HEK293 (cell line): Measurements from ENCODE around the gene THAP4.

Source experiments
- CTCF ChIA-PET: fragments of 350-600 bp; formaldehyde crosslinking; extraction: SDS; loops from one replicate; lab custom pipeline; 2021; ENCODE audit warnings: antibody characterized with exemption; lab: Yijun Ruan, JAX
- POLR2A ChIA-PET: fragments of 300-600 bp; formaldehyde crosslinking; extraction: SDS; loops from one replicate; lab custom pipeline; 2020; ENCODE audit warnings: antibody characterized with exemption, inconsistent platforms; lab: Yijun Ruan, JAX
- H3K27ac ChIP-seq: fragments of 200-500 bp; sonication (Bioruptor generic); 2 replicates; pipeline ENCODE4 v1.5.1; 2014; ENCODE audit warnings: low read depth, low read length, control low read depth, inconsistent platforms; ENCODE audit errors: extremely low read depth
- H3K36me3 ChIP-seq, 2 experiments: fragments of 200-500 bp in 1 of 2; sonication (Bioruptor generic) in 1 of 2; 1 replicate in 1 of 2; 2 replicates in 1 of 2; pipeline ENCODE4 v1.5.1; 2014 to 2017; ENCODE audit warnings: inconsistent platforms in 2 of 2, low read length in 2 of 2; ENCODE audit not compliant: control insufficient read depth in 2 of 2, insufficient read depth in 1 of 2
- H3K4me1 ChIP-seq: fragments of 200-500 bp; sonication (Bioruptor generic); 2 replicates; pipeline ENCODE4 v1.5.1; 2014; ENCODE audit warnings: mild to moderate bottlenecking, low read length, inconsistent platforms; ENCODE audit not compliant: control insufficient read depth, insufficient read depth
- H3K4me3 ChIP-seq: 2 replicates; pipeline ENCODE4 v1.5.1; 2011; ENCODE audit warnings: low read depth, mild to moderate bottlenecking, control low read depth, low read length, moderate library complexity
- H3K9me3 ChIP-seq: fragments of 200-500 bp; sonication (Bioruptor generic); 2 replicates; pipeline ENCODE4 v1.5.1; 2014; ENCODE audit warnings: low read depth, low read length, inconsistent platforms; ENCODE audit not compliant: control insufficient read depth, insufficient read depth
- KLF7 ChIP-seq: fragments of 450-650 bp; formaldehyde crosslinking; IDR thresholded peaks from 2 replicates; pipeline ENCODE4 v1.5.1; 2016; ENCODE audit warnings: missing biosample characterization, missing genetic modification characterization, borderline replicate concordance
- PBX3 ChIP-seq: sonication (generic); formaldehyde crosslinking; IDR thresholded peaks from 2 replicates; pipeline ENCODE4 v1.8.1; 2022; ENCODE audit warnings: mild to moderate bottlenecking, moderate library complexity, missing genetic modification reagents
- PRDM2 ChIP-seq: fragments of 450-650 bp; formaldehyde crosslinking; IDR thresholded peaks from 2 replicates; pipeline ENCODE4 v1.5.1; 2016; ENCODE audit warnings: missing biosample characterization, missing genetic modification characterization, borderline replicate concordance
- WT1 ChIP-seq: fragments of 450-650 bp; formaldehyde crosslinking; IDR thresholded peaks from 2 replicates; pipeline ENCODE4 v1.5.1; 2016; ENCODE audit warnings: missing biosample characterization, missing genetic modification characterization
- ZBTB48 ChIP-seq: fragments of 450-650 bp; formaldehyde crosslinking; IDR thresholded peaks from 2 replicates; pipeline ENCODE4 v1.5.1; 2016; ENCODE audit warnings: missing biosample characterization, missing genetic modification characterization
- ZEB2 ChIP-seq: fragments of 450-650 bp; formaldehyde crosslinking; IDR thresholded peaks from 2 replicates; pipeline ENCODE4 v1.5.1; 2016; ENCODE audit warnings: missing biosample characterization, missing genetic modification characterization
- ZFP41 ChIP-seq: fragments of 450-650 bp; formaldehyde crosslinking; IDR thresholded peaks from 2 replicates; pipeline ENCODE4 v1.5.1; 2016; ENCODE audit warnings: missing biosample characterization, missing genetic modification characterization, borderline replicate concordance
- ZNF132 ChIP-seq: fragments of 450-650 bp; formaldehyde crosslinking; IDR thresholded peaks from 2 replicates; pipeline ENCODE4 v1.5.1; 2017; ENCODE audit warnings: missing biosample characterization, missing genetic modification characterization, borderline replicate concordance
- ZNF138 ChIP-seq: fragments of 450-650 bp; formaldehyde crosslinking; IDR thresholded peaks from 2 replicates; pipeline ENCODE4 v1.5.1; 2016; ENCODE audit warnings: missing biosample characterization, missing genetic modification characterization, borderline replicate concordance
- ZNF175 ChIP-seq: fragments of 450-650 bp; formaldehyde crosslinking; IDR thresholded peaks from 2 replicates; pipeline ENCODE4 v1.5.1; 2016; ENCODE audit warnings: missing biosample characterization, missing genetic modification characterization
- ZNF311 ChIP-seq: fragments of 450-650 bp; formaldehyde crosslinking; IDR thresholded peaks from 2 replicates; pipeline ENCODE4 v1.5.1; 2017; ENCODE audit warnings: missing biosample characterization, missing genetic modification characterization, borderline replicate concordance
- ZNF433 ChIP-seq: fragments of 450-650 bp; formaldehyde crosslinking; IDR thresholded peaks from 2 replicates; pipeline ENCODE4 v1.5.1; 2016; ENCODE audit warnings: missing biosample characterization, missing genetic modification characterization, low read depth
- ZNF521 ChIP-seq: fragments of 450-650 bp; formaldehyde crosslinking; IDR thresholded peaks from 2 replicates; pipeline ENCODE4 v1.5.1; 2017; ENCODE audit warnings: missing biosample characterization, mild to moderate bottlenecking, missing genetic modification characterization
- ZNF600 ChIP-seq: fragments of 450-650 bp; formaldehyde crosslinking; IDR thresholded peaks from 2 replicates; pipeline ENCODE4 v1.5.1; 2016; ENCODE audit warnings: missing biosample characterization, missing genetic modification characterization
- ZNF768 ChIP-seq: fragments of 450-650 bp; formaldehyde crosslinking; IDR thresholded peaks from 2 replicates; pipeline ENCODE4 v1.5.1; 2018; ENCODE audit warnings: missing biosample characterization, mild to moderate bottlenecking, missing genetic modification characterization
- ZNF830 ChIP-seq: fragments of 450-650 bp; IDR thresholded peaks from 2 replicates; pipeline ENCODE4 v1.5.0; 2018; ENCODE audit warnings: missing biosample characterization, missing genetic modification characterization, low read depth, mild to moderate bottlenecking, moderate library complexity
- ZSCAN5A ChIP-seq: fragments of 450-650 bp; formaldehyde crosslinking; IDR thresholded peaks from 2 replicates; pipeline ENCODE4 v1.5.1; 2016; ENCODE audit warnings: missing biosample characterization, missing genetic modification characterization
- TF ChIP-seq, protein P1 (sequence below): fragments of 450-650 bp; formaldehyde crosslinking; IDR thresholded peaks from 2 replicates; pipeline ENCODE4 v1.5.1; 2016; ENCODE audit warnings: missing biosample characterization, missing genetic modification characterization
- TF ChIP-seq, protein P2 (sequence below): fragments of 450-650 bp; formaldehyde crosslinking; IDR thresholded peaks from 2 replicates; pipeline ENCODE4 v1.5.1; 2016; ENCODE audit warnings: missing biosample characterization, missing genetic modification characterization
- TF ChIP-seq, protein P3 (sequence below): fragments of 450-650 bp; formaldehyde crosslinking; IDR thresholded peaks from 2 replicates; pipeline ENCODE4 v1.5.1; 2016; ENCODE audit warnings: missing biosample characterization, missing genetic modification characterization

Gene THAP4

DNA sequence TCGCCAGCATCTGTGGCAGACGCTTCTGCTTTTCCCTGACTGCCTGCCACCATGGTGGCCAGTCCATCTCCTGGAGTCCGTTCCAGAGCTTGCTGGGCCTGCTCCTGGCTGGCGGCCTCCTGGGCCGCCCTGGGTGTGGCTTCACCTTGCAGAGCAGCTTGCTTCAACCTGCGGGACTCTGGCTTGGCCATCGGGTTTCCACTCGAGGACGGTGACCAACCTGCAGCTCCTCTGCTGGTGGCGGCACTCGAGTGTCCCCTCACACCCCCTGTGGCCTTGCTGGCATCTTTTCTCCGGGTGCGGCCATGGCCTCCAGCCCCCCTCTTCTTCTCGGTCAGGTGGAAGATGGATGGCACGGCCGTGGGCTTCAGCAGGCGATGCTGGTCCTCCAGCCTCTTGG lies 3.4 kb downstream of the THAP4 start:
- Histone ChIP-seq H3K4me3 (no peak overlapping the region), H3K36me3 (peaks cover 19 to 61% of the 10 kb centered on the region in 2 experiments; a peak in 2 of 3 replicates), H3K4me1 (no peaks in the 10 kb centered on the region; the same call in 1 of the 2 replicates), H3K27ac (no peak overlapping the region), H3K9me3 (no peaks in the 10 kb centered on the region)
- CTCF ChIA-PET, result interaction anchor here (0.7 to 0.8 kb wide), 2 partner anchors 9 to 25 kb away, joined by 4 read pairs; no protein-coding TSS in a partner anchor
- POLR2A ChIA-PET, result no interaction called here
- TF ChIP-seq WT1 (tag by site-specific recombination), result no peak
- TF ChIP-seq, protein P1, sequence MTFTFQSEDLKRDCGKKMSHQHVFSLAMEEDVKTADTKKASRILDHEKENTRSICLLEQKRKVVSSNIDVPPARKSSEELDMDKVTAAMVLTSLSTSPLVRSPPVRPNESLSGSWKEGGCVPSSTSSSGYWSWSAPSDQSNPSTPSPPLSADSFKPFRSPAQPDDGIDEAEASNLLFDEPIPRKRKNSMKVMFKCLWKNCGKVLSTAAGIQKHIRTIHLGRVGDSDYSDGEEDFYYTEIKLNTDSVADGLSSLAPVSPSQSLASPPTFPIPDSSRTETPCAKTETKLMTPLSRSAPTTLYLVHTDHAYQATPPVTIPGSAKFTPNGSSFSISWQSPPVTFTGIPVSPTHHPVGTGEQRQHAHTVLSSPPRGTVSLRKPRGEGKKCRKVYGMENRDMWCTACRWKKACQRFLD (tag by site-specific recombination), result no peak
- TF ChIP-seq PRDM2 (tag by site-specific recombination), result no peak
- TF ChIP-seq PBX3 (CRISPR knock-in tag), result no peak
- no peak for TF ChIP-seq ZNF311
- TF ChIP-seq ZNF600, result no peak
- no peak for TF ChIP-seq ZNF768 (tag by site-specific recombination)
- no peak for TF ChIP-seq ZNF521 (tag by site-specific recombination)
- TF ChIP-seq ZNF433, result no peak
- TF ChIP-seq ZNF132 (tag by site-specific recombination), result no peak
- TF ChIP-seq, protein P2, sequence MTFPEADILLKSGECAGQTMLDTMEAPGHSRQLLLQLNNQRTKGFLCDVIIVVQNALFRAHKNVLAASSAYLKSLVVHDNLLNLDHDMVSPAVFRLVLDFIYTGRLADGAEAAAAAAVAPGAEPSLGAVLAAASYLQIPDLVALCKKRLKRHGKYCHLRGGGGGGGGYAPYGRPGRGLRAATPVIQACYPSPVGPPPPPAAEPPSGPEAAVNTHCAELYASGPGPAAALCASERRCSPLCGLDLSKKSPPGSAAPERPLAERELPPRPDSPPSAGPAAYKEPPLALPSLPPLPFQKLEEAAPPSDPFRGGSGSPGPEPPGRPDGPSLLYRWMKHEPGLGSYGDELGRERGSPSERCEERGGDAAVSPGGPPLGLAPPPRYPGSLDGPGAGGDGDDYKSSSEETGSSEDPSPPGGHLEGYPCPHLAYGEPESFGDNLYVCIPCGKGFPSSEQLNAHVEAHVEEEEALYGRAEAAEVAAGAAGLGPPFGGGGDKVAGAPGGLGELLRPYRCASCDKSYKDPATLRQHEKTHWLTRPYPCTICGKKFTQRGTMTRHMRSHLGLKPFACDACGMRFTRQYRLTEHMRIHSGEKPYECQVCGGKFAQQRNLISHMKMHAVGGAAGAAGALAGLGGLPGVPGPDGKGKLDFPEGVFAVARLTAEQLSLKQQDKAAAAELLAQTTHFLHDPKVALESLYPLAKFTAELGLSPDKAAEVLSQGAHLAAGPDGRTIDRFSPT (tag by site-specific recombination), result no peak
- TF ChIP-seq ZBTB48, result no peak
- TF ChIP-seq ZFP41 (tag by site-specific recombination), result no peak
- TF ChIP-seq, protein P3, sequence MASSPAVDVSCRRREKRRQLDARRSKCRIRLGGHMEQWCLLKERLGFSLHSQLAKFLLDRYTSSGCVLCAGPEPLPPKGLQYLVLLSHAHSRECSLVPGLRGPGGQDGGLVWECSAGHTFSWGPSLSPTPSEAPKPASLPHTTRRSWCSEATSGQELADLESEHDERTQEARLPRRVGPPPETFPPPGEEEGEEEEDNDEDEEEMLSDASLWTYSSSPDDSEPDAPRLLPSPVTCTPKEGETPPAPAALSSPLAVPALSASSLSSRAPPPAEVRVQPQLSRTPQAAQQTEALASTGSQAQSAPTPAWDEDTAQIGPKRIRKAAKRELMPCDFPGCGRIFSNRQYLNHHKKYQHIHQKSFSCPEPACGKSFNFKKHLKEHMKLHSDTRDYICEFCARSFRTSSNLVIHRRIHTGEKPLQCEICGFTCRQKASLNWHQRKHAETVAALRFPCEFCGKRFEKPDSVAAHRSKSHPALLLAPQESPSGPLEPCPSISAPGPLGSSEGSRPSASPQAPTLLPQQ, result no peak
- TF ChIP-seq KLF7 (tag by site-specific recombination), result no peak
- no peak for TF ChIP-seq ZEB2
- no peak for TF ChIP-seq ZNF830 (tag by site-specific recombination)
- no peak for TF ChIP-seq ZNF138 (tag by site-specific recombination)
- no peak for TF ChIP-seq ZSCAN5A (tag by site-specific recombination)
- no peak for TF ChIP-seq ZNF175 (tag by site-specific recombination)
